ENCODE results near the gene SLC16A5. TPM values are rescaled to one million over a fixed set of nuclear protein-coding genes. Genes with fewer than 3 reads are reported as not detected.
A peak's percentile ranks its signal among the peaks of the same experiment; 100 is the strongest.

SLC16A5 gene
- total RNA-seq, 1 experiment from 2014 or later = 32.4 TPM

DNA sequence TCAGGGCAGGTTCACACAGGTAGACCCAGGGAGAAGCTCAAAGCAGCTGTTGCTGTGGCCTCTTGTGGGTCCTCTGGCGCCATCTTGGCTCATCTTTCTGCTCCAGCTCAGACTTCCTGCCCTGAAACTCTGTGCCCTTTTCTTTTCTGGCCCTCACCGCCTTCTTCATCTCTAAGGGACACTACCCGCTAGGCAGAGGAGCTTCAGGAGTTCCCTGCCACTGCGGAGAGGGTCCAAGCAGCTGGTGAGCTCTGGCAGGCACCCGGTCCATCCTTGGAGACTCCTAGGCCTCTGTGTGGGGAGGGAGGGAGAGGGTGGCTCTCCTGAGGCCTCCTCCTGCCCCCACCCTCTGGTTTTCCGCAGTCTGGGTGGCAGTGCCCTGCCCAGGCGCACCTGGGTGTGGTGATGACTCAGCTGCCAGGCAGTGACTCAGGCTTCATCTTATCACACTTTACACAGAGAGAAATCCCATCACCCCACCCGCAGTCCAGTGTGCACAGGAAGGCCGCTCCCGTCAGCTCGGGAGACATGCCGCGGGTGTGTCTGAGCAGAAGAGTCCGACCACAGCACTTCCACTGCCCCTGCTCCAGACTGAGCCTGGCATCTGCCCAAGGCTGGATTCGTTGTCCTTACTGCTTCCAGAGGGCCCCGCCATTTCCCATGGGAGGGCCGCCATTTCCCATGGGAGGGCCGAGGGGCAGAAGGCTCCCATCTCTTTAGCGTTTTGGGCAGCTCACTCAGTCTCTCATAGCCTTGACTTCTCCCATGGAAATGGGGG is 36.5 kb downstream of the SLC16A5 start:
- ChIA-PET CTCF (interaction anchor here (1.0 to 2.3 kb wide), 5 partner anchors 11 to 147 kb away, joined by 4 to 26 read pairs (median 6); partner anchors contain the start of genes ARMC7 and MIF4GD), POLR2A (interaction anchor here (1.0 kb wide), 1 partner anchor 15 kb away, joined by 4 read pairs; the partner anchor contains the start of gene ARMC7)
- no peaks in the 10 kb centered on the region for H3K9me3 Mint-ChIP-seq
- peaks cover 6% of the 10 kb centered on the region; the same call in 1 of the 2 replicates for H3K36me3 Mint-ChIP-seq
- TF ChIP-seq, protein P1, sequence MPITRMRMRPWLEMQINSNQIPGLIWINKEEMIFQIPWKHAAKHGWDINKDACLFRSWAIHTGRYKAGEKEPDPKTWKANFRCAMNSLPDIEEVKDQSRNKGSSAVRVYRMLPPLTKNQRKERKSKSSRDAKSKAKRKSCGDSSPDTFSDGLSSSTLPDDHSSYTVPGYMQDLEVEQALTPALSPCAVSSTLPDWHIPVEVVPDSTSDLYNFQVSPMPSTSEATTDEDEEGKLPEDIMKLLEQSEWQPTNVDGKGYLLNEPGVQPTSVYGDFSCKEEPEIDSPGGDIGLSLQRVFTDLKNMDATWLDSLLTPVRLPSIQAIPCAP (CRISPR knock-in tag; IDR thresholded peaks at IDR 0.05) = no peak
- TF ChIP-seq ZNF219 (CRISPR knock-in tag; IDR thresholded peaks at IDR 0.05; ENCODE audit: borderline replicate concordance) = no peak
- no peak for TF ChIP-seq SP1 (CRISPR knock-in tag; conservative IDR thresholded peaks at IDR 0.05)
- TF ChIP-seq ZNF317 (CRISPR knock-in tag; IDR thresholded peaks at IDR 0.05; ENCODE audit: borderline replicate concordance, low read depth) = no peak
- TF ChIP-seq, protein P2, sequence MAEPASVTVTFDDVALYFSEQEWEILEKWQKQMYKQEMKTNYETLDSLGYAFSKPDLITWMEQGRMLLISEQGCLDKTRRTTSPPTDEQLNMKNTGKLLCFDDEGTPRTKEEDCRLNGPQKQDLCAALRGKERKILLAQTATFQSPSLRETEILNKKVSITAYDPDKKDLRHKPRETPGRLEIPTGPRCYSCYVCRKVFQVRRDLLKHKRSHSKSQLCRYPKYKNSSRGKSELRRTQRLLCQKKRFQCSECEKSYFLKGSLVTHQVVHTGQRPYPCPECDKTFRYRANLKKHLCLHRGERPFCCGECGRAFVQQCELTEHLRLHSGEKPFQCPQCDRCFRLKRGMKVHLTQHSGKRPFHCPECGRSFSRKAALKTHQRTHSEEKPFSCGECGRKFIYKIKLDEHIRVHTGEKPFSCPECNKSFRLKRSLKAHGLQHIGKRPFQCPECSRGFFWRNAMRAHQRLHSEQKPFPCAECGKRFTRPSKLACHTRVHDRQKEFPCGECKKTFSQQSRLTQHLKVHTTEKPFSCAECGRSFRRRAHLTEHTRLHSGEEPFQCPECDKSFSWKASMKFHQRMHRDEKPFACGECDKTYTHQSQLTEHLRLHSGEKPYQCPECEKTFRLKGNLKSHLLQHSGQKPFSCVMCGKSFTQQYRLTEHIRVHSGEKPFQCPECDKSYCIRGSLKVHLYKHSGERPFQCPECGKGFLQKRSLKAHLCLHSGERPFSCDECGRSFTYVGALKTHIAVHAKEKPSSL (CRISPR knock-in tag; conservative IDR thresholded peaks at IDR 0.05) = no peak
- no peak for TF ChIP-seq ZNF671 (CRISPR knock-in tag; IDR thresholded peaks at IDR 0.05)
- TF ChIP-seq, protein P3, sequence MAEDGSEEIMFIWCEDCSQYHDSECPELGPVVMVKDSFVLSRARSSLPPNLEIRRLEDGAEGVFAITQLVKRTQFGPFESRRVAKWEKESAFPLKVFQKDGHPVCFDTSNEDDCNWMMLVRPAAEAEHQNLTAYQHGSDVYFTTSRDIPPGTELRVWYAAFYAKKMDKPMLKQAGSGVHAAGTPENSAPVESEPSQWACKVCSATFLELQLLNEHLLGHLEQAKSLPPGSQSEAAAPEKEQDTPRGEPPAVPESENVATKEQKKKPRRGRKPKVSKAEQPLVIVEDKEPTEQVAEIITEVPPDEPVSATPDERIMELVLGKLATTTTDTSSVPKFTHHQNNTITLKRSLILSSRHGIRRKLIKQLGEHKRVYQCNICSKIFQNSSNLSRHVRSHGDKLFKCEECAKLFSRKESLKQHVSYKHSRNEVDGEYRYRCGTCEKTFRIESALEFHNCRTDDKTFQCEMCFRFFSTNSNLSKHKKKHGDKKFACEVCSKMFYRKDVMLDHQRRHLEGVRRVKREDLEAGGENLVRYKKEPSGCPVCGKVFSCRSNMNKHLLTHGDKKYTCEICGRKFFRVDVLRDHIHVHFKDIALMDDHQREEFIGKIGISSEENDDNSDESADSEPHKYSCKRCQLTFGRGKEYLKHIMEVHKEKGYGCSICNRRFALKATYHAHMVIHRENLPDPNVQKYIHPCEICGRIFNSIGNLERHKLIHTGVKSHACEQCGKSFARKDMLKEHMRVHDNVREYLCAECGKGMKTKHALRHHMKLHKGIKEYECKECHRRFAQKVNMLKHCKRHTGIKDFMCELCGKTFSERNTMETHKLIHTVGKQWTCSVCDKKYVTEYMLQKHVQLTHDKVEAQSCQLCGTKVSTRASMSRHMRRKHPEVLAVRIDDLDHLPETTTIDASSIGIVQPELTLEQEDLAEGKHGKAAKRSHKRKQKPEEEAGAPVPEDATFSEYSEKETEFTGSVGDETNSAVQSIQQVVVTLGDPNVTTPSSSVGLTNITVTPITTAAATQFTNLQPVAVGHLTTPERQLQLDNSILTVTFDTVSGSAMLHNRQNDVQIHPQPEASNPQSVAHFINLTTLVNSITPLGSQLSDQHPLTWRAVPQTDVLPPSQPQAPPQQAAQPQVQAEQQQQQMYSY (CRISPR knock-in tag; IDR thresholded peaks at IDR 0.05) = no peak
- no peak for TF ChIP-seq NR1H2 (CRISPR knock-in tag; IDR thresholded peaks at IDR 0.05)
- no peak for TF ChIP-seq ATF1 (CRISPR knock-in tag; IDR thresholded peaks at IDR 0.05)
- ATAC-seq = no peak
- no peak overlapping the region for H3K4me3 Mint-ChIP-seq
- peaks cover 10% of the 10 kb centered on the region for H3K4me1 Mint-ChIP-seq
- H3K27ac Mint-ChIP-seq = peak overlapping the region; percentile 23; the same call in 1 of the 2 replicates
- no peak for DNase-seq (ENCODE audit: low spot score)
- no peaks in the 10 kb centered on the region for H3K27me3 Mint-ChIP-seq (ENCODE audit: low read depth)

DNA sequence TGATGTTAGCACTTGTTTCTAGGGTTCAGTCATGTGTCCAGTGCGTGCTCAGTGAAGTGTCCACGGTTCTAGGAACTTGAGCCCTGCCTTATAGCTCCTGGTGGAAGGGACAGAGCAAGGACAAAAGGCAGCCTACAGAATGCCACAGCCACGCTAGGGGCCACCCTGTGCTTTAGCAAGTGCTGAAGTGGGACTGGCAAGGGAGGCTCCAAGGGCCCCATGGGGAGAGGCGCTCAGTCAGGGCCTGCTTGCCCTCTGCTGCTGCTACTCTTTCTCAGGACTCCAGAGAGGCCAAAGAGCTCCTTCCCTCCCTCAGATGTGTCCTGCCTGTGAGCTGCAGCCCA is 37.0 kb downstream of the SLC16A5 start:
- Mint-ChIP-seq H3K27ac (peak overlapping the region; percentile 23; the same call in 1 of the 2 replicates), H3K36me3 (peaks cover 11% of the 10 kb centered on the region; the same call in 1 of the 2 replicates), H3K27me3 (ENCODE audit: low read depth) (no peaks in the 10 kb centered on the region), H3K4me3 (no peak overlapping the region), H3K4me1 (peaks cover 13% of the 10 kb centered on the region), H3K9me3 (no peaks in the 10 kb centered on the region)
- ATAC-seq = no peak
- TF ChIP-seq, protein P4, sequence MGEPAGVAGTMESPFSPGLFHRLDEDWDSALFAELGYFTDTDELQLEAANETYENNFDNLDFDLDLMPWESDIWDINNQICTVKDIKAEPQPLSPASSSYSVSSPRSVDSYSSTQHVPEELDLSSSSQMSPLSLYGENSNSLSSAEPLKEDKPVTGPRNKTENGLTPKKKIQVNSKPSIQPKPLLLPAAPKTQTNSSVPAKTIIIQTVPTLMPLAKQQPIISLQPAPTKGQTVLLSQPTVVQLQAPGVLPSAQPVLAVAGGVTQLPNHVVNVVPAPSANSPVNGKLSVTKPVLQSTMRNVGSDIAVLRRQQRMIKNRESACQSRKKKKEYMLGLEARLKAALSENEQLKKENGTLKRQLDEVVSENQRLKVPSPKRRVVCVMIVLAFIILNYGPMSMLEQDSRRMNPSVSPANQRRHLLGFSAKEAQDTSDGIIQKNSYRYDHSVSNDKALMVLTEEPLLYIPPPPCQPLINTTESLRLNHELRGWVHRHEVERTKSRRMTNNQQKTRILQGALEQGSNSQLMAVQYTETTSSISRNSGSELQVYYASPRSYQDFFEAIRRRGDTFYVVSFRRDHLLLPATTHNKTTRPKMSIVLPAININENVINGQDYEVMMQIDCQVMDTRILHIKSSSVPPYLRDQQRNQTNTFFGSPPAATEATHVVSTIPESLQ (CRISPR knock-in tag; IDR thresholded peaks at IDR 0.05) = no peak
- TF ChIP-seq, protein P5, sequence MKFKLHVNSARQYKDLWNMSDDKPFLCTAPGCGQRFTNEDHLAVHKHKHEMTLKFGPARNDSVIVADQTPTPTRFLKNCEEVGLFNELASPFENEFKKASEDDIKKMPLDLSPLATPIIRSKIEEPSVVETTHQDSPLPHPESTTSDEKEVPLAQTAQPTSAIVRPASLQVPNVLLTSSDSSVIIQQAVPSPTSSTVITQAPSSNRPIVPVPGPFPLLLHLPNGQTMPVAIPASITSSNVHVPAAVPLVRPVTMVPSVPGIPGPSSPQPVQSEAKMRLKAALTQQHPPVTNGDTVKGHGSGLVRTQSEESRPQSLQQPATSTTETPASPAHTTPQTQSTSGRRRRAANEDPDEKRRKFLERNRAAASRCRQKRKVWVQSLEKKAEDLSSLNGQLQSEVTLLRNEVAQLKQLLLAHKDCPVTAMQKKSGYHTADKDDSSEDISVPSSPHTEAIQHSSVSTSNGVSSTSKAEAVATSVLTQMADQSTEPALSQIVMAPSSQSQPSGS (CRISPR knock-in tag; IDR thresholded peaks at IDR 0.05; ENCODE audit: borderline replicate concordance, low read depth) = no peak
- no peak for TF ChIP-seq SP1 (CRISPR knock-in tag; conservative IDR thresholded peaks at IDR 0.05)
- TF ChIP-seq GRHL2 (CRISPR knock-in tag; IDR thresholded peaks at IDR 0.05; ENCODE audit: insufficient replicate concordance, severe bottlenecking) = no peak
- no peak for TF ChIP-seq SOX15 (CRISPR knock-in tag; IDR thresholded peaks at IDR 0.05)
- TF ChIP-seq, protein P6, sequence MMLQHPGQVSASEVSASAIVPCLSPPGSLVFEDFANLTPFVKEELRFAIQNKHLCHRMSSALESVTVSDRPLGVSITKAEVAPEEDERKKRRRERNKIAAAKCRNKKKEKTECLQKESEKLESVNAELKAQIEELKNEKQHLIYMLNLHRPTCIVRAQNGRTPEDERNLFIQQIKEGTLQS (CRISPR knock-in tag; conservative IDR thresholded peaks at IDR 0.05) = no peak
- ChIA-PET POLR2A (interaction anchor here (1.0 kb wide), 1 partner anchor 15 kb away, joined by 4 read pairs; the partner anchor contains the start of gene ARMC7), CTCF (interaction anchor here (1.4 to 2.3 kb wide), 4 partner anchors 12 to 146 kb away, joined by 5 to 27 read pairs (median 6); partner anchors contain the start of gene MIF4GD)
- no peak for DNase-seq (ENCODE audit: low spot score)
